Neural crest cell (in vitro differentiated cells): ENCODE results near the gene MRPS18B. TPM values are rescaled to one million over a fixed set of nuclear protein-coding genes. Genes with fewer than 3 reads are reported as not detected.
A peak's percentile ranks its signal among the peaks of the same experiment; 100 is the strongest.

Experiments used
- DNase-seq: peaks from one replicate; pipeline ENCODE4 v3.0.0; 2021; ENCODE audit warnings: low read depth, mixed read lengths, low spot score
- H3K27ac Mint-ChIP-seq: one replicate; pipeline ENCODE4 v1.8.0; 2021; ENCODE audit warnings: mild to moderate bottlenecking, mixed read lengths; ENCODE audit not compliant: unreplicated experiment
- H3K27me3 Mint-ChIP-seq: 2 replicates; pipeline ENCODE4 v1.8.0; 2021; ENCODE audit warnings: low read depth, mild to moderate bottlenecking, mixed read lengths
- H3K36me3 Mint-ChIP-seq: 2 replicates; pipeline ENCODE4 v1.8.0; 2021; ENCODE audit warnings: low read depth, mild to moderate bottlenecking, mixed read lengths
- H3K4me1 Mint-ChIP-seq: 2 replicates; pipeline ENCODE4 v1.8.0; 2021; ENCODE audit warnings: mixed read lengths
- H3K4me3 Mint-ChIP-seq: one replicate; pipeline ENCODE4 v1.8.0; 2021; ENCODE audit warnings: mild to moderate bottlenecking, mixed read lengths
- H3K9me3 Mint-ChIP-seq: 2 replicates; pipeline ENCODE4 v1.8.0; 2021; ENCODE audit warnings: mixed read lengths
- CTCF ChIP-seq: fragments of 200-600 bp; sonication (generic); conservative IDR thresholded peaks from 2 replicates; pipeline ENCODE4 v1.5.0; 2021; ENCODE audit warnings: antibody characterized with exemption, mild to moderate bottlenecking
- long read RNA-seq: library from polyadenylated mRNA; unstranded; transcript quantifications from one replicate; pipeline ENCODE4 v2.0.0, GENCODE V29; 2020
- total RNA-seq: library from RNA; stranded (reverse); gene quantifications from 2 replicates; pipeline ENCODE4 v1.2.1, GENCODE V29; 2021

The MRPS18B gene
- 36.7 and 39.3 TPM in 2 replicates for total RNA-seq
- long read RNA-seq, transcript MRPS18B-206 (7 exons, 1,532 nt) = major isoform, 57 of 64 reads
- long read RNA-seq, partial matches to known transcripts = 1 of 64 reads
- long read RNA-seq, other reads (novel, unspliced or antisense) = 6 of 64 reads

GRCh38 chr6:30617565-30618269 is at the start of gene MRPS18B:
Gene MRPS18B, plus strand, starts transcription at chr6:30617840. Its CDS starts 26 bp downstream, at chr6:30617866.
- Mint-ChIP-seq H3K4me3 (peak within 1 kb of the TSS; percentile 99), H3K36me3 (peaks cover 35% of the 10 kb centered on the region), H3K27ac (peak within 1 kb of the TSS; percentile 97), H3K27me3 (peaks cover 30% of the 10 kb centered on the region), H3K4me1 (peaks cover 50% of the 10 kb centered on the region), H3K9me3 (peaks cover 2% of the 10 kb centered on the region)
- no peak for TF ChIP-seq CTCF
- DNase-seq = peak; percentile 90

- no peaks in the 10 kb centered on the region for H3K9me3 Mint-ChIP-seq
- peaks cover 2% of the 10 kb centered on the region for H3K36me3 Mint-ChIP-seq
- TF ChIP-seq CTCF = no peak
- no peak for DNase-seq
- H3K27me3 Mint-ChIP-seq = peaks cover 21% of the 10 kb centered on the region
- H3K4me3 Mint-ChIP-seq = peak overlapping the region; percentile 71
- H3K27ac Mint-ChIP-seq = no peak overlapping the region
- peaks cover 29% of the 10 kb centered on the region for H3K4me1 Mint-ChIP-seq
Observed at GRCh38 chr6:30568245-30568644, 49.4 kb upstream of the MRPS18B start.

- TF ChIP-seq CTCF = no peak
- no peaks in the 10 kb centered on the region for H3K36me3 Mint-ChIP-seq
- H3K27me3 Mint-ChIP-seq = peaks cover 21% of the 10 kb centered on the region
- H3K9me3 Mint-ChIP-seq = no peaks in the 10 kb centered on the region
- no peak overlapping the region for H3K27ac Mint-ChIP-seq
- H3K4me3 Mint-ChIP-seq = peak overlapping the region; percentile 96
- H3K4me1 Mint-ChIP-seq = peaks cover 34% of the 10 kb centered on the region
- DNase-seq = no peak
Observed at GRCh38 chr6:30570263-30570662, 47.4 kb upstream of the MRPS18B start.

- DNase-seq = no peak
Observed at GRCh38 chr6:30570740-30571074, 46.9 kb upstream of the MRPS18B start.

GRCh38 chr6:30571075-30571761 is 46.4 kb upstream of the MRPS18B start, which contains the start of gene ABCF1:
Gene ABCF1, plus strand, starts transcription at chr6:30571442. Its CDS starts 46 bp downstream, at chr6:30571488.
- Mint-ChIP-seq H3K27me3 (peaks cover 21% of the 10 kb centered on the region), H3K27ac (peak within 1 kb of the TSS; percentile 98), H3K36me3 (no peaks in the 10 kb centered on the region), H3K4me3 (peak within 1 kb of the TSS; percentile 96), H3K9me3 (no peaks in the 10 kb centered on the region), H3K4me1 (peaks cover 34% of the 10 kb centered on the region)
- DNase-seq = peak; percentile 98
- TF ChIP-seq CTCF = no peak

More at GRCh38 chr6:30570740-30571074, 46.9 kb upstream of the MRPS18B start:
- peaks cover 21% of the 10 kb centered on the region for H3K27me3 Mint-ChIP-seq
- no peaks in the 10 kb centered on the region for H3K9me3 Mint-ChIP-seq
- no peak for TF ChIP-seq CTCF
- H3K4me3 Mint-ChIP-seq = peak overlapping the region; percentile 96
- peak overlapping the region; percentile 30 for H3K27ac Mint-ChIP-seq
- H3K36me3 Mint-ChIP-seq = no peaks in the 10 kb centered on the region
- peaks cover 34% of the 10 kb centered on the region for H3K4me1 Mint-ChIP-seq
